HCT116 (cell line): ENCODE data around the gene LDB2.

Source experiments
- CBX3 ChIP-seq: IDR thresholded peaks from 2 replicates; pipeline ENCODE4 v1.6.1; 2012; ENCODE audit warnings: low read depth
- CEBPB ChIP-seq: IDR thresholded peaks from 2 replicates; pipeline ENCODE4 v1.6.1; 2012; ENCODE audit warnings: low read depth
- EZH2 ChIP-seq: fragments of 200-600 bp; sonication (generic); IDR thresholded peaks from 2 replicates; pipeline ENCODE4 v1.6.1; 2017; ENCODE audit warnings: antibody characterized with exemption, mixed run types
- FOSL1 ChIP-seq: IDR thresholded peaks from 2 replicates; pipeline ENCODE4 v1.6.1; 2012; ENCODE audit warnings: low read depth
- JUND ChIP-seq: IDR thresholded peaks from 2 replicates; pipeline ENCODE4 v1.6.1; 2012
- POLR2A ChIP-seq: IDR thresholded peaks from 2 replicates; pipeline ENCODE4 v1.7.0; 2011; ENCODE audit warnings: borderline replicate concordance; ENCODE audit not compliant: insufficient read depth, insufficient read length; ENCODE audit errors: extremely low read depth
- RAD21 ChIP-seq: IDR thresholded peaks from 2 replicates; pipeline ENCODE4 v1.6.1; 2012; ENCODE audit warnings: low read depth, mild to moderate bottlenecking
- SIN3A ChIP-seq: IDR thresholded peaks from 2 replicates; pipeline ENCODE4 v1.6.1; 2012; ENCODE audit warnings: low read depth
- SP1 ChIP-seq: IDR thresholded peaks from 2 replicates; pipeline ENCODE4 v1.6.1; 2012; ENCODE audit warnings: low read depth
- YY1 ChIP-seq: IDR thresholded peaks from 2 replicates; pipeline ENCODE4 v1.6.1; 2011; ENCODE audit warnings: low read length, low read depth, moderate library complexity, mild to moderate bottlenecking; ENCODE audit not compliant: insufficient replicate concordance; ENCODE audit errors: extremely low read depth
- TF ChIP-seq, protein P1 (sequence below), 3 experiments: fragments of 200-600 bp in 1 of 3; sonication (generic) in 1 of 3; IDR thresholded peaks in 2 of 3; conservative IDR thresholded peaks in 1 of 3; 2 replicates each; pipeline ENCODE4 v1.5.1; 2012 to 2017; ENCODE audit warnings: low read depth in 2 of 3, low read length in 2 of 3, antibody characterized with exemption in 1 of 3, borderline replicate concordance in 1 of 3, control low read depth in 1 of 3, mild to moderate bottlenecking in 1 of 3, mixed read lengths in 1 of 3, mixed run types in 1 of 3, moderate library complexity in 1 of 3; ENCODE audit not compliant: insufficient read depth in 1 of 3
- TF ChIP-seq, protein P2 (sequence below): IDR thresholded peaks from 2 replicates; pipeline ENCODE4 v1.6.1; 2012
- TF ChIP-seq, protein P3 (sequence below): IDR thresholded peaks from 2 replicates; pipeline ENCODE4 v1.6.1; 2012

DNA sequence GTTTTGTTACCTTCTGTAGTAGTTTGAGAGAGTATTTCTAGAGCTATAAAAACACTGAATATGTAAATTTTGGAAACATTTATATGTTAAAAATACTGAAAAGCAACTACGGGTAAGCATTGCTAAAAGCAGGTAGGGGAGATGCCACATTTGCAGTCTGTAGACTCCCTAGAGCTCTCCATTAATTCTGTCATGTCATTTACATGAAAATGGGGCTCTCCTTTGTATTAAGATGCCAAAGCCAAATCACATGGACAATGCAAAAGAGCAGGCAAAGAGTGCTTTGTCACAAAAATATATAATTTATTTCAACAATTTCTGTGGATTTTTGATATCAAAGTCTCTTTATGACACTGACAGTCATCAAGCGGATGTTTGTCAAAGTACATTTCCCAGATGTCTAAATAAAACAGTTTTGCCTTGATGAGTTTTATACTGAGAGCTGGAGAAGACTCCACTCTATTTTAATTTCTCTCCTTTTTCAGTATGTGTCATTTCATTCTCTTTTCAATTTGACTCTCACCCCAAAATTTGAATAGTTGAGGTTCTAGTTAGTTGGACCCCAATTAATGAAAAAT lies 51.8 kb downstream of the LDB2 start:
- TF ChIP-seq POLR2A: no peak
- TF ChIP-seq SIN3A: no peak
- TF ChIP-seq, protein P1, sequence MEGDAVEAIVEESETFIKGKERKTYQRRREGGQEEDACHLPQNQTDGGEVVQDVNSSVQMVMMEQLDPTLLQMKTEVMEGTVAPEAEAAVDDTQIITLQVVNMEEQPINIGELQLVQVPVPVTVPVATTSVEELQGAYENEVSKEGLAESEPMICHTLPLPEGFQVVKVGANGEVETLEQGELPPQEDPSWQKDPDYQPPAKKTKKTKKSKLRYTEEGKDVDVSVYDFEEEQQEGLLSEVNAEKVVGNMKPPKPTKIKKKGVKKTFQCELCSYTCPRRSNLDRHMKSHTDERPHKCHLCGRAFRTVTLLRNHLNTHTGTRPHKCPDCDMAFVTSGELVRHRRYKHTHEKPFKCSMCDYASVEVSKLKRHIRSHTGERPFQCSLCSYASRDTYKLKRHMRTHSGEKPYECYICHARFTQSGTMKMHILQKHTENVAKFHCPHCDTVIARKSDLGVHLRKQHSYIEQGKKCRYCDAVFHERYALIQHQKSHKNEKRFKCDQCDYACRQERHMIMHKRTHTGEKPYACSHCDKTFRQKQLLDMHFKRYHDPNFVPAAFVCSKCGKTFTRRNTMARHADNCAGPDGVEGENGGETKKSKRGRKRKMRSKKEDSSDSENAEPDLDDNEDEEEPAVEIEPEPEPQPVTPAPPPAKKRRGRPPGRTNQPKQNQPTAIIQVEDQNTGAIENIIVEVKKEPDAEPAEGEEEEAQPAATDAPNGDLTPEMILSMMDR (IDR thresholded peaks at IDR 0.05 in 2 of 3, conservative IDR thresholded peaks at IDR 0.05 in 1 of 3; ENCODE audit: borderline replicate concordance in 1 of 3, insufficient read depth in 1 of 3, low read depth in 2 of 3, low read length in 2 of 3): no peak
- TF ChIP-seq JUND: no peak
- no peak for TF ChIP-seq CEBPB
- no peak for TF ChIP-seq SP1
- TF ChIP-seq, protein P2, sequence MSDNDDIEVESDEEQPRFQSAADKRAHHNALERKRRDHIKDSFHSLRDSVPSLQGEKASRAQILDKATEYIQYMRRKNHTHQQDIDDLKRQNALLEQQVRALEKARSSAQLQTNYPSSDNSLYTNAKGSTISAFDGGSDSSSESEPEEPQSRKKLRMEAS: no peak
- TF ChIP-seq YY1: no peak
- TF ChIP-seq EZH2: no peak
- no peak for TF ChIP-seq CBX3
- TF ChIP-seq, protein P3, sequence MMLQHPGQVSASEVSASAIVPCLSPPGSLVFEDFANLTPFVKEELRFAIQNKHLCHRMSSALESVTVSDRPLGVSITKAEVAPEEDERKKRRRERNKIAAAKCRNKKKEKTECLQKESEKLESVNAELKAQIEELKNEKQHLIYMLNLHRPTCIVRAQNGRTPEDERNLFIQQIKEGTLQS: no peak
- TF ChIP-seq RAD21: no peak
- no peak for TF ChIP-seq FOSL1
